BLaER1 treated with 17β-estradiol and CSF1 and Interleukin-3, amounts not matched to agents 10 nM and 100 nM (cell line): Measurements from ENCODE around the gene C2CD3.

Experiments used
- H3K27ac ChIP-seq, 11 experiments: shearing (Covaris generic); formaldehyde crosslinking; 2 replicates each; pipeline ENCODE4 v1.8.1; 2022
- H3K27me3 ChIP-seq, 11 experiments: shearing (Covaris generic); formaldehyde crosslinking; 2 replicates each; pipeline ENCODE4 v1.8.1; 2022
- H3K36me3 ChIP-seq, 11 experiments: shearing (Covaris generic); formaldehyde crosslinking; 2 replicates each; pipeline ENCODE4 v1.8.1; 2022
- H3K4me1 ChIP-seq, 10 experiments: shearing (Covaris generic); formaldehyde crosslinking; 2 replicates each; pipeline ENCODE4 v1.8.1; 2022
- H3K4me2 ChIP-seq, 11 experiments: shearing (Covaris generic); formaldehyde crosslinking; 2 replicates each; pipeline ENCODE4 v1.8.1; 2022
- H3K4me3 ChIP-seq, 10 experiments: shearing (Covaris generic); formaldehyde crosslinking; 2 replicates each; pipeline ENCODE4 v1.8.1; 2022
- H3K9ac ChIP-seq, 11 experiments: shearing (Covaris generic); formaldehyde crosslinking; 2 replicates each; pipeline ENCODE4 v1.8.1; 2022
- H3K9me3 ChIP-seq, 11 experiments: shearing (Covaris generic); formaldehyde crosslinking; replicated peaks in 1 of 11; 2 replicates each; pipeline ENCODE4 v1.8.1; 2022
- H4K20me1 ChIP-seq, 11 experiments: shearing (Covaris generic); formaldehyde crosslinking; 2 replicates each; pipeline ENCODE4 v1.8.1; 2022
- Cebpa-rat ChIP-seq, 11 experiments: shearing (Covaris generic); IDR thresholded peaks; 2 replicates each; pipeline ENCODE4 v1.8.1; 2022

The C2CD3 gene

GRCh38 chr11:74050465-74050864 is 120.3 kb downstream of the C2CD3 start:
- Histone ChIP-seq H3K9me3 (no peaks in the 10 kb centered on the region), H3K27me3 (no peaks in the 10 kb centered on the region), H3K9ac (no peak overlapping the region), H4K20me1 (no peaks in the 10 kb centered on the region), H3K4me1 (peaks cover 0 to 7% (median 0%) of the 10 kb centered on the region in 10 experiments; a peak in 2 of 20 replicates), H3K27ac (no peak overlapping the region), H3K4me2 (no peak overlapping the region), H3K4me3 (no peak overlapping the region), H3K36me3 (peaks cover 71 to 100% (median 96%) of the 10 kb centered on the region in 11 experiments)
- TF ChIP-seq Cebpa-rat (IDR thresholded peaks at IDR 0.05), result no peak

- H3K27ac ChIP-seq, result no peak overlapping the region
- no peaks in the 10 kb centered on the region for H3K4me1 ChIP-seq
- no peak overlapping the region for H3K4me3 ChIP-seq
- no peaks in the 10 kb centered on the region for H4K20me1 ChIP-seq
- no peak overlapping the region for H3K4me2 ChIP-seq
- H3K27me3 ChIP-seq, result no peaks in the 10 kb centered on the region
- peaks cover 73 to 100% (median 97%) of the 10 kb centered on the region in 11 experiments for H3K36me3 ChIP-seq
- H3K9me3 ChIP-seq, result no peaks in the 10 kb centered on the region
- no peak overlapping the region for H3K9ac ChIP-seq
- no peak for TF ChIP-seq Cebpa-rat (IDR thresholded peaks at IDR 0.05)
Measured at GRCh38 chr11:74048993-74049392, 121.8 kb downstream of the C2CD3 start.

- Histone ChIP-seq H3K4me1 (no peaks in the 10 kb centered on the region), H3K27ac (no peak overlapping the region), H3K9ac (no peak overlapping the region), H4K20me1 (no peaks in the 10 kb centered on the region), H3K4me3 (no peak overlapping the region), H3K36me3 (peaks cover 66 to 99% (median 95%) of the 10 kb centered on the region in 11 experiments), H3K4me2 (no peak overlapping the region), H3K27me3 (no peaks in the 10 kb centered on the region), H3K9me3 (no peaks in the 10 kb centered on the region)
- no peak for TF ChIP-seq Cebpa-rat (IDR thresholded peaks at IDR 0.05)
Measured at GRCh38 chr11:74044538-74044937, 126.3 kb downstream of the C2CD3 start.

GRCh38 chr11:74043450-74043849 is 127.4 kb downstream of the C2CD3 start:
- Histone ChIP-seq H3K4me3 (no peak overlapping the region), H3K27ac (no peak overlapping the region), H4K20me1 (no peaks in the 10 kb centered on the region), H3K9ac (no peak overlapping the region), H3K4me1 (no peaks in the 10 kb centered on the region), H3K9me3 (no peaks in the 10 kb centered on the region), H3K4me2 (no peak overlapping the region), H3K27me3 (no peaks in the 10 kb centered on the region), H3K36me3 (peaks cover 66 to 99% (median 95%) of the 10 kb centered on the region in 11 experiments)
- no peak for TF ChIP-seq Cebpa-rat (IDR thresholded peaks at IDR 0.05)

- no peaks in the 10 kb centered on the region; a peak in 1 of 22 replicates for H4K20me1 ChIP-seq
- no peak overlapping the region for H3K4me2 ChIP-seq
- H3K4me3 ChIP-seq, result no peak overlapping the region
- no peak overlapping the region for H3K9ac ChIP-seq
- no peaks in the 10 kb centered on the region for H3K9me3 ChIP-seq
- no peak overlapping the region for H3K27ac ChIP-seq
- no peaks in the 10 kb centered on the region for H3K27me3 ChIP-seq
- peaks cover 96 to 99% (median 98%) of the 10 kb centered on the region in 11 experiments for H3K36me3 ChIP-seq
- H3K4me1 ChIP-seq, result no peaks in the 10 kb centered on the region
- TF ChIP-seq Cebpa-rat (IDR thresholded peaks at IDR 0.05), result no peak
Measured at GRCh38 chr11:74037309-74037708, 133.5 kb downstream of the C2CD3 start.

GRCh38 chr11:74035264-74035663 is 135.5 kb downstream of the C2CD3 start:
- Histone ChIP-seq H3K9ac (0 out of 22 replicates have a peak overlapping the region, but pooled peaks of 1 of the 11 experiments have one; percentile 5), H4K20me1 (no peaks in the 10 kb centered on the region; a peak in 1 of 22 replicates), H3K36me3 (peaks cover 86 to 99% (median 98%) of the 10 kb centered on the region in 11 experiments), H3K4me1 (no peaks in the 10 kb centered on the region), H3K4me2 (no peak overlapping the region), H3K27ac (no peak overlapping the region), H3K9me3 (no peaks in the 10 kb centered on the region), H3K4me3 (no peak overlapping the region), H3K27me3 (no peaks in the 10 kb centered on the region)
- no peak for TF ChIP-seq Cebpa-rat (IDR thresholded peaks at IDR 0.05)

GRCh38 chr11:74033046-74033445 is 137.8 kb downstream of the C2CD3 start:
- H4K20me1 ChIP-seq, result no peaks in the 10 kb centered on the region; a peak in 1 of 22 replicates
- H3K27me3 ChIP-seq, result no peaks in the 10 kb centered on the region
- no peak overlapping the region for H3K27ac ChIP-seq
- peaks cover 75 to 100% (median 96%) of the 10 kb centered on the region in 11 experiments for H3K36me3 ChIP-seq
- H3K4me3 ChIP-seq, result no peak overlapping the region
- no peak overlapping the region for H3K9ac ChIP-seq
- no peak overlapping the region for H3K4me2 ChIP-seq
- TF ChIP-seq Cebpa-rat (IDR thresholded peaks at IDR 0.05), result no peak
- H3K4me1 ChIP-seq, result peaks cover 0 to 6% (median 0%) of the 10 kb centered on the region in 10 experiments; a peak in 4 of 20 replicates
- H3K9me3 ChIP-seq, result no peaks in the 10 kb centered on the region

- Histone ChIP-seq H3K9ac (no peak overlapping the region), H3K27ac (no peak overlapping the region), H4K20me1 (no peaks in the 10 kb centered on the region; a peak in 1 of 22 replicates), H3K4me3 (no peak overlapping the region), H3K9me3 (no peaks in the 10 kb centered on the region), H3K36me3 (peaks cover 55 to 99% (median 86%) of the 10 kb centered on the region in 11 experiments), H3K4me1 (peaks cover 0 to 26% (median 7%) of the 10 kb centered on the region in 10 experiments; a peak in 12 of 20 replicates), H3K4me2 (no peak overlapping the region), H3K27me3 (no peaks in the 10 kb centered on the region)
- peak in 1 of 11 experiments; percentile 46; a peak in 2 of 22 replicates for TF ChIP-seq Cebpa-rat (IDR thresholded peaks at IDR 0.05)
Measured at GRCh38 chr11:74030723-74031676, 139.8 kb downstream of the C2CD3 start.

GRCh38 chr11:74025467-74026166 is 145.2 kb downstream of the C2CD3 start:
- H3K4me3 ChIP-seq, result no peak overlapping the region

More at GRCh38 chr11:74025467-74026166, 145.2 kb downstream of the C2CD3 start:
- Histone ChIP-seq H3K9ac (peak overlapping the region in 3 of 11 experiments; percentile 40 to 84 (median 41); a peak in 4 of 22 replicates), H4K20me1 (no peaks in the 10 kb centered on the region), H3K27me3 (no peaks in the 10 kb centered on the region), H3K27ac (peak overlapping the region in 5 of 11 experiments; percentile 4 to 97 (median 86); a peak in 9 of 22 replicates), H3K4me1 (peaks cover 14 to 80% (median 52%) of the 10 kb centered on the region in 10 experiments), H3K36me3 (peaks cover 4 to 75% (median 44%) of the 10 kb centered on the region in 11 experiments; a peak in 19 of 22 replicates), H3K9me3 (no peaks in the 10 kb centered on the region), H3K4me2 (peak overlapping the region in 6 of 11 experiments; percentile 60 to 96 (median 78); a peak in 12 of 22 replicates)
- no peak for TF ChIP-seq Cebpa-rat (IDR thresholded peaks at IDR 0.05)
